GM18870 (cell line): Measurements from ENCODE around the gene C4A.
"Not testable (repeated sequence)": the region's sequence is repeated elsewhere in the genome, so short reads cannot be mapped to it uniquely, and the experiment has no call there.

Source experiments
- ATAC-seq: cut with Tn5 transposase; IDR thresholded peaks from one replicate; pipeline ENCODE4 v1.9.1; 2021; ENCODE audit warnings: moderate library complexity; ENCODE audit not compliant: unreplicated experiment

The C4A gene

DNA sequence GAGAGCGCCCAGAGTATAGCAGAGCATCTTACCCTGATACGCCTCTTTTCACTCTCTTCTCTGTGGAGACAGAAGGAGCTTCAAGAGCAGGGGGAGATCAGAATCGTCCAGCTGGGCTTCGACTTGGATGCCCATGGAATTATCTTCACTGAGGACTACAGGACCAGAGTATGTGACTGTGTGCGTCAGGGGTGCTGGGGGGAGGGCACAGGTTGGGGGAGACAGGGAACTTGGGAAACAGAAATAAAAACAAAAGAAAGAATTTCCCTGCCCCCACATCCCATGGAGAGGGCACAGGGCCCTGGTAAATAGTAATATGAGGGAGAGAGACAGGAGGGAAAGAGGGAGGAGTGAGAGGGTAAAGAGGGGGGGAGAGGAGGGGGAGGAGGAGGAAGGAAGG is 3.0 kb upstream of the C4A start:
- no peak for ATAC-seq

DNA sequence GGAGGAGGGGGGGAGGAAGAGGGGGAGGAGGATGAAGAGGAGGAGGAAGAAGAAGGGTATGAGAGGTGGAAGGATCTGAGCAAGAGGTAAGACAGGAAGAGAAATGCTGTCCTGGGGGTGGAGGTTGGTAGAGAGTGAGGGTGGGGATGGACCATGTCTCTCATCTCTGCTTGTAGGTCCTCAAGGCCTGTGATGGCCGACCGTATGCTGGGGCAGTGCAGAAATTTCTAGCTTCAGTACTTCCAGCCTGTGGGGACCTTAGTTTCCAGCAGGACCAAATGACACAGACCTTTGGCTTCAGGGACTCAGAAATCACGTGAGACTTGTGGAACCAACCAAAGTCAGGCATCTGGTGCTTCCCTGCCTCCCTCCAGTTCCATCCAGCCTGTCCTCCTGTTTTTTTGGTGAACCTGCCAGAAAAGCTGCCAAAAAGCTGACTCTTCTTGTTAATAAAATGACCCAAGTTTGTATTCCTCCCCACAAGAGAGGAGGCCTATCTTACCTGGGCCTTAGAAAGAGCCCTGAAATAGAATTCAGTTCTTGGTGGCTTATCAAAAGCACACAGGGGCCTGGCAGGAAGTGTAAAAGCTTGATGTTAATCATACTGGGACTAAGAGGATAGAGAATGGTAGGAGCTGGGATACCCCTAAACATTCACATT is 2.5 kb upstream of the C4A start:
- ATAC-seq, result no peak

DNA sequence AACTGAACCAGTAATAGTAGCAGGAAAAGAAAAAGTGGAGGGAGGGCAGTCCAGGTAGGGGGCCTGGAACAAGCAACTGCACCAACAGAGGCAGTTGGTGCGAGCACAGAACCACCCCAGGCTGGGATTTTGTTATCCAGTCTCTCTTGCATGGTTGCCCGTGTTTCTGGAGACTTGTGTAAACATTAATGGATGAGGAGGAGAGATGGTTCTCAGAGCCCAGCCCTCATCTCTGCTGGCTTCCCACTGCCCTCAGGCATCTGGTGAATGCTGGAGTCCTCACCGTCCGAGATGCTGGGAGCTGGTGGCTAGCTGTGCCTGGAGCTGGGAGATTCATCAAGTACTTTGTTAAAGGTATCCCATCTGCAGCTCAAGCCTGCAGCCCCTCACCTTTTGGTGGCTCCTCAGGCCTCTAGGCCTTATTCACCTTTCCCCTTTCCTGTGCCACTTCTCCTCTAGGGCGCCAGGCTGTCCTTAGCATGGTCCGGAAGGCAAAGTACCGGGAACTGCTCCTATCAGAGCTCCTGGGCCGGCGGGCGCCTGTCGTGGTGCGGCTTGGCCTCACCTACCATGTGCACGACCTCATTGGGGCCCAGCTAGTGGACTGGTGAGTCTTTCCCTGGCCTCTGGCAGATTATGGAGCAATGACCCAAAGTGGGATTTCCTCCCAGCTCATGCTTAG is 1.5 kb upstream of the C4A start:
- not testable (repeated sequence) for ATAC-seq

DNA sequence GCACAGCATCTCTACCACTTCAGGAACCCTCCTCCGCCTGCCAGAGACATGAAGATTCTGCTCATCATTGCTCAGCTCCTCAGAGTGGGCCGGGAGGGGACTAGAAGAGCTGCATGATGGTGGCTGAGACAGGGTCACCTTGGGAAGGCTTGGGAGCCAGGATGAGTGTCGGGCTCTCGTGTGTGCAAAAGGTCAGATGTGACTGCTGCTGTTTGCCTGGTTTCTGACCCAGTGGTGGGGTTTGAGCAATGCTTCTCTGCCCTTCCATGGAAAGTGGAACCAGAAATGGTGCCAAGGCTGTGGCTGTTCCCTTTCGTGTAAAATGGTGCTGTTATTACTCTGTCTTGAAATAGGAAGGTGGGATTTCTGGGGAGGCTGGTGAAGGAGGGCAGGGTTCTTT is 859 bp upstream of the C4A start:
- not testable (repeated sequence) for ATAC-seq

DNA sequence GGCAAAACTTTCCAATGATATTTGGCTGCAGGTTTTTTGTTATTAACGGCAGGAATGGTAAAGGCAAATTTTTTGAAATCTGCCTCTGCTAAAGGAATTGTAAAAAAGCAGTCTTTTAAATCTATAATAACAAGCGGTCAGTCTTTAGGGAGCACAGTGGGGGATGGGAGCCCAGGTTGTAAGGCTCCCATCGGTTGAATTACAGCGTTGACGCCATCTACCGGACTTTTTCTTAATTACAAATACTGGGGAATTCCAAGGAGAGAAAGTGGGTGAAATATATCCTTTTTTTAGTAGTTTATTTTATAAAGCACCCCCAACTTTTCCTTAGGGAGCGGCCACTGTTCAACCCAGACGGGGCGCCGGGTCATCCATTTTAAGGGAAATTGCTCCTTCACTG is 7.5 kb downstream of the C4A start:
- not testable (repeated sequence) for ATAC-seq

DNA sequence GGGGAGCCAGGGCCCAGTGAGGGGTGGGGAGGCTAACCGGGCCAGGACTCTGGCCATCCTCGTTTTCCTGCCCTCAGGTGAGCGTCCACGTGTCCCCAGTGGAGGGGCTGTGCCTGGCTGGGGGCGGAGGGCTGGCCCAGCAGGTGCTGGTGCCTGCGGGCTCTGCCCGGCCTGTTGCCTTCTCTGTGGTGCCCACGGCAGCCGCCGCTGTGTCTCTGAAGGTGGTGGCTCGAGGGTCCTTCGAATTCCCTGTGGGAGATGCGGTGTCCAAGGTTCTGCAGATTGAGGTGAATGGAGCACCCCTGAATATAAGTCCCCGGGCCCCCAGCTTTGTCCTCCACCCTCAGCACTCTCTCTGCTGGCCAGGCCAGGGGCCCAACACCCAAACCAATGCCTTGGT is 12.6 kb downstream of the C4A start:
- ATAC-seq, result not testable (repeated sequence)

DNA sequence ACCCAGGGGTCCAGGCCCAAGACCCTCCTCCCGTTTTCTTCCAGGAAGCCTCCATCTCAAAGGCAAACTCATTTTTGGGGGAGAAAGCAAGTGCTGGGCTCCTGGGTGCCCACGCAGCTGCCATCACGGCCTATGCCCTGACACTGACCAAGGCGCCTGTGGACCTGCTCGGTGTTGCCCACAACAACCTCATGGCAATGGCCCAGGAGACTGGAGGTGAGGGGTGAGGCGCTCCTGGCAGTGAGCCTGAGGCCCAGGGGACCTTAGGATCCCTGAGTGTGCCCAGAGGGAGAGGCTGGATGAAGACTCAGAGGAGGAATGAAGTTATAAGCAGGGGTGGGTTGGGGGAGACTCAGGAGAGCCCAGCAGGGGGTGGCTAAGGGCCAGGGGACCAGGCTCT is 14.5 kb downstream of the C4A start:
- ATAC-seq, result not testable (repeated sequence)

DNA sequence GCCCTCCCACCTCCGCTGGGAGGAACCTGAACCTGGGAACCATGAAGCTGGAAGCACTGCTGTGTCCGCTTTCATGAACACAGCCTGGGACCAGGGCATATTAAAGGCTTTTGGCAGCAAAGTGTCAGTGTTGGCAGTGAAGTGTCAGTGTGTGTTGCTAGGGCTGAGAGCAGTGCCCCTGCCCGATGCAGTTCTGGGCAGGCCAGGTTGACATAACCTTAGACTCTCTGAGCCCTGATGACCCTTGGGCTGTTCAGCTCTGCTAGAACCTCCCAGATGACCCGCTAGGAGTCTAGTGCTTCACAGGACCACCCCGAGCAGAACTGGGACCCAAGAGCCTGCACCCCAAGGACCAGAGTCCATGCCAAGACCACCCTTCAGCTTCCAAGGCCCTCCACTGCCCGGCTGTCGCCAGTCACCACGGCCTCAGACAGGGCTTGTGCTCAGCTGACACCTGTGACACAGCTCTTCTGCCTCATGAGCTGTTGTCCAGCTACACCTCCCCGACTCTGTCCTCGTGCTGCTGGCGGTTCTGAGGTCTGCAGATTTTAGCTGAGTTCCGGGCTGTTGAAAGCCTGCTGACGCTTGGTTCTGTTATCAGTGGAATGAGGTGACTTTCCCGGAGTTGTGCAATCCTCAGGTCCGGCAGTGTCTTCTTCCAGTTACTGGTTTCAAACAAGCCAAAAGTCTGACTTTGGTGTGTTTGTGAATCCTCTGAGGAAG is 20.9 kb downstream of the C4A start:
- ATAC-seq, result not testable (repeated sequence)

DNA sequence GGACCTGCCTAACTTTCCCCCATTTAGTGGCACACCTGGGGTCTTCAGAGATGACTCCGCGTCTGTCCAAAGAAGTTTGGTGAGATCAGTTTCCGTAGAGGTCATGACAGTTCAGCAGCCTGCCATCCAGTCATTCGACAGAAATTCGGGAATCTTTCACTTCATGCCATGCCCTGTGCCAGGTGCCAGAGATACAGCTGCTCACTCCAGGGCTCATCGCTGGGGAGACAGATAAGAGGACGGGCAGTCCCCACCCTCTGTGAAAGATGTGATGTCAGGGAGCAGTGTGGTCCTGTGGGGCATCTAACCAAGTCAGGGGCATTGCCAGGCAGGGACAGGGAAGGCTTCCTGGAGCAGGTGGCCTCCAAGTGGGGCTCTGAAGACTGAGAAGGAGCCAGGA is 21.4 kb downstream of the C4A start:
- ATAC-seq, result not testable (repeated sequence)

DNA sequence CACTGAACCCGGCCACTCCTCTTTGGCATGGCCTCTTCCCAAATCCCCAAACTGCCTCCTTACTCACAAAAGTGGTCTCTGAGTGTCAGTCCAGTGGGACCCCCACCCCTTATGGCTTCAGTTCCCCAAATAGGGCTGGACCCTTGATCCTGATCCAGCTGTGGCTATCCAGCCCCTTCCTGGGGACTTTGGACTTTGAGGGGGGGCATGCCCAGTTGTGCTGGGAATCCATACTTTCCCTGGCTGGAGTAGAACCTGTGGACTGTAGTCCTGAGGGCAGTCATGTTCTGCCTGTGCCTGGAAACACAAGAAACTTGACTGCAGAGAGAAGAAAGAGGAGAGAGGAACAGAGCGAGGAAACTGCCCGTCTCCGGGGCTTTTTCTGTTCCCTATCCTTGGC is 22.5 kb downstream of the C4A start:
- not testable (repeated sequence) for ATAC-seq

DNA sequence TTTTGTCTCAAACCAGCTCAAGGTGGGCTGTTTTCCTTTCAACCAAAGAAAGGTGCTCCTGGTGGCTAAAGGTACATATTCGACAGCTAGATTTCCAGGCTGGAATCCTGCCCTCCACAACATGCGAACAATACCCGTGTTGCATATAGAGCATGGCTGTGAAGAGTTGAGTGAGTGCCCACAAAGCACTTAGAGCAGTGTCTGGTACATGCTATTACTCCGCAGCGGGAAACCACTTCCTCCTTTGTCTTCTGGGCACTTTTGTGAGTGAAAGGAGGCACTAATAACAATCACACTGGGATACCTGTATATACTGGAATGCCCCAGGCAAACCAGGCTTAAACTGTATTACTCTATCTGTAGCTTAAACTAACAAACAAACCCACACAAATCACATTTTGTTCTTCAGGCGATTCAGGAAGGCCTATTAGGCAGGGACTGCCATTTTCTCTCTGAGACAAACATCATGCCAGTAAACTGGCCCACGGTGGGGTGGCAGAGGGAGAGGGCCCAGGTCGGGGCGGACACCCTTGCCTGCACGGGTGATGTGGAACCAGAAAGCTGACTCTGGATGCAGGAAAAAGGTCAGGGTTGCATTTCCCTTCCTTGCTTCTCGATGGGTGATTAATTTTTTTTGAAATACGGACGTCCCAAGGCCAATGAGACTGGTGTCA is 23.1 kb downstream of the C4A start:
- not testable (repeated sequence) for ATAC-seq

DNA sequence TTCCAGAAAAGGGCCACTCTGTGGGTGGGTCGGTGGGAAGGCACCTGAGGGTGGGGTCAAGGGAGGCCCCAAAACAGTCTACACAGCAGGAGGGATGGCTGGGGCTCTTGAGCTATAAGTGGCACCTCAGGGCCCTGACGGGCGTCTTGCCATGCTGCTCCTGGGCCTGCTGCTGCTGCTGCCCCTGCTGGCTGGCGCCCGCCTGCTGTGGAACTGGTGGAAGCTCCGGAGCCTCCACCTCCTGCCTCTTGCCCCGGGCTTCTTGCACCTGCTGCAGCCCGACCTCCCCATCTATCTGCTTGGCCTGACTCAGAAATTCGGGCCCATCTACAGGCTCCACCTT is 23.7 kb downstream of the C4A start:
- ATAC-seq, result not testable (repeated sequence)

DNA sequence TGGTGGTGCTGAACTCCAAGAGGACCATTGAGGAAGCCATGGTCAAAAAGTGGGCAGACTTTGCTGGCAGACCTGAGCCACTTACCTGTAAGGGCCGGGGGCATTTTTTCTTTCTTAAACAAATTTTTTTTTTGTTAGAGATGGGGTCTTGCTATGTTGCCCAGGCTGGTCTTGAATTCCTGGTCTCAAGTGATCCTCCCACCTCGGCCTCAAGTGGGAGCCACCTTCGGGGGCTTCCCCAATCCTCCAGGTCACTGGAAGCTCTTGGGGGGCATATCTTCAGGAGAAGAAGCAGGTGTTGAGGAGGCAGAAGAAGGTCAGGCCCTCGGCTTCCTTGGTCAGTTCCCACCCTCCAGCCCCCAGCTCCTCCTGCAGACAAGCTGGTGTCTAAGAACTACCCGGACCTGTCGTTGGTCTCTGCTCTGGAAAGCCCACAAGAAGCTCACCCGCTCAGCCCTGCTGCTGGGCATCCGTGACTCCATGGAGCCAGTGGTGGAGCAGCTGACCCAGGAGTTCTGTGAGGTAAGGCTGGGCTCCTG is 24.2 kb downstream of the C4A start:
- not testable (repeated sequence) for ATAC-seq

DNA sequence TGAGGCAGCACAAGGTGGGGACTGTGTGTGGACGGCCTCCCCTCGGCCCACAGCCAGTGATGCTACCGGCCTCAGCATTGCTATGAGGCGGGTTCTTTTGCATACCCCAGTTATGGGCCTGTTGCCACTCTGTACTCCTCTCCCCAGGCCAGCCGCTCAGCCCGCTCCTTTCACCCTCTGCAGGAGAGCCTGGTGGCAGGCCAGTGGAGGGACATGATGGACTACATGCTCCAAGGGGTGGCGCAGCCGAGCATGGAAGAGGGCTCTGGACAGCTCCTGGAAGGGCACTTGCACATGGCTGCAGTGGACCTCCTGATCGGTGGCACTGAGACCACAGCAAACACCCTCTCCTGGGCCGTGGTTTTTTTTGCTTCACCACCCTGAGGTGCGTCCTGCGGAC is 25.2 kb downstream of the C4A start:
- ATAC-seq, result not testable (repeated sequence)

DNA sequence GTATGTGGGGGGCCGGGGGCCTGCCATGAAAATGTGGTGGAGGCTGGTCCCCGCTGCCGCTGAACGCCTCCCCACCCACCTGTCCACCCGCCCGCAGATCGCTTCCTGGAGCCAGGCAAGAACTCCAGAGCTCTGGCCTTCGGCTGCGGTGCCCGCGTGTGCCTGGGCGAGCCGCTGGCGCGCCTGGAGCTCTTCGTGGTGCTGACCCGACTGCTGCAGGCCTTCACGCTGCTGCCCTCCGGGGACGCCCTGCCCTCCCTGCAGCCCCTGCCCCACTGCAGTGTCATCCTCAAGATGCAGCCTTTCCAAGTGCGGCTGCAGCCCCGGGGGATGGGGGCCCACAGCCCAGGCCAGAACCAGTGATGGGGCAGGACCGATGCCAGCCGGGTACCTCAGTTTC is 26.2 kb downstream of the C4A start:
- not testable (repeated sequence) for ATAC-seq

DNA sequence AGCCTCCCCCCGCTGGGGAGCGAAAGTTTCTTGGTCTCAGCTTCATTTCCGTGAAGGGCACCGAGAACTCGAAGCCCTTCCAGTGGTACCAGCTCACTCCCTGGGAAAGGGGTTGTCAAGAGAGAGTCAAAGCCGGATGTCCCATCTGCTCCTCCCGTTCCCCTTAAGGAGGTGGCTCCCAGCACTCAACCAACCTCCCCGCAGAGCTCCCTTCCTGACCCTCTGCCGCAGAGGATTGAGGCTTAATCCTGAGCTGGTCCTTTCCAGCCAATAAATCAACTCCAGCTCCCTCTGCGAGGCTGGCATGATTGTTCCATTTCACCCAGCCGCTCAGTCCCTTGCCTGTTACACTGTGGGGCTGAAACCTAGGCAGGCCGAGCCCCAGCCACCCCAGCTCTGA is 26.8 kb downstream of the C4A start:
- not testable (repeated sequence) for ATAC-seq

DNA sequence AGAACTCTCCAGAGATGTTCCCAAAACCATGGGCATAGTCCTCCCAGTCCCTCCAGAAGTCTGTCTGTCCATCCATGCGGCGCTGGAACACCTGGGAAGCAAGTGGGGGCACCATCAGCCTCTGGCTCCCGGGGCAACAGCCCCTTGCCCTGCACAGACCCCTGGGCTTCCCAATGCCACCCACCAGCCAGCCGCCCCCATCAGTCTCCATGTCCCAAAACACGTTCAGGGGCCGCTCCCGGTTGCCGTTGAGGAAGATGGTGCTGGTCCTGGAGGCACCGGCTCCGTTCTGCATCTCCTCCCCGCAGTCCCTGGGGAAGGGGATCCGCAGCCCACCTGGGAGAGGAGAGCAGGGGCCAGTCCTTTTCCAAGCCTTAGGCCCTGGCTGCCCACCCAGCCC is 27.7 kb downstream of the C4A start:
- ATAC-seq, result not testable (repeated sequence)

DNA sequence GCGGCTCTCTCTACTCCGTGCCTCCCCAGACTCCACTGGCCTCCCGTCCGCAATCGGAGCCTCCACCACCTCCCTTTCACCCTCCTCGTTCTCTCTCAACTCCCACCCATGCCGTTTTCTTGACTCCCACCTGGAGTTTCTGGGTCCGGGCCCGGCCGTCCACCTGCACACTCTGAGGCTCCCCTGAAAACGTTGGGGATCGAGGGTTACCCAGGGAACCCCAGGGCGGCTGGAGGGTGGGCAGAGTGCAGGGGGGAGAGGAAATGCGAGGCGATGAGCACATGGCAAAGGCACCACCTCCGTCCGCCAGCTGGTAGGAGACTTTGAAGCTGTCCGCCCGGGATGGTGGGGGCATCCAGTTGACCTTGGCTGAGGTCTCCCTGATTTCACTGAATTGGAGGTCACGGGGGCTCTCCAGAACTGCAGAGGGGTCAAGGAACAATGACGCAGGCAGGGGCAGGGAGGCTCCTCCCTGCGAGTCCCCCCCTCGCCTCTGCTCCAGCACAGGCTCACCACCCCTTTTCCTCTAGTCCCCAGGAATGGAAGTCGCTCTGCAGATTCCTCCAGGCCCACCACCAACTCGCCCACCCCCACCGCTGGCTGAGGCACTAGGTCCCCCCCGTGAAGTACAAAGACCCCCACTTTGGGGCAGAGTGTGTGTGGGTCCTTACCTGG is 29.1 kb downstream of the C4A start:
- ATAC-seq, result not testable (repeated sequence)

DNA sequence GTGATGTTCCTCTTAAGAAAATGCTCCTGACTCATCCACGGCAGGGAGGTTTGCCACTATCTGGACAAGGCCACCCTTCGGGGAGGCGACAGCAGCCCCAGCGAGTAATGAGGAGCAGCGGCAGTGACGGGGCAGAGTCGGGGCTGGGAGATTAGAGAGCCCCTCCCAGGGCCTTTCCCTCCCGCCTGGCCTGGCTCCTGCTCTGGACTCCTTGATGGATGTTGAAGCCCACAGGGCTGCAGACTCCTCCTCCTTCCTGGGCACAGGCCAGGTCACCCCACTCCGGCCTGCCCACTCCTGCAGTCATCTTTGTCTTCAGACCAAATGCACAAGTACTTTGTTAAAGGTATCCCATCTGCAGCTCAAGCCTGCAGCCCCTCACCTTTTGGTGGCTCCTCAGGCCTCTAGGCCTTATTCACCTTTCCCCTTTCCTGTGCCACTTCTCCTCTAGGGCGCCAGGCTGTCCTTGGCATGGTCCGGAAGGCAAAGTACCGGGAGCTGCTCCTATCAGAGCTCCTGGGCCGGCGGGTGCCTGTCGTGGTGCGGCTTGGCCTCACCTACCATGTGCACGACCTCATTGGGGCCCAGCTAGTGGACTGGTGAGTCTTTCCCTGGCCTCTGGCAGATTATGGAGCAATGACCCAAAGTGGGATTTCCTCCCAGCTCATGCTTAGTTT is 31.2 kb downstream of the C4A start:
- not testable (repeated sequence) for ATAC-seq

DNA sequence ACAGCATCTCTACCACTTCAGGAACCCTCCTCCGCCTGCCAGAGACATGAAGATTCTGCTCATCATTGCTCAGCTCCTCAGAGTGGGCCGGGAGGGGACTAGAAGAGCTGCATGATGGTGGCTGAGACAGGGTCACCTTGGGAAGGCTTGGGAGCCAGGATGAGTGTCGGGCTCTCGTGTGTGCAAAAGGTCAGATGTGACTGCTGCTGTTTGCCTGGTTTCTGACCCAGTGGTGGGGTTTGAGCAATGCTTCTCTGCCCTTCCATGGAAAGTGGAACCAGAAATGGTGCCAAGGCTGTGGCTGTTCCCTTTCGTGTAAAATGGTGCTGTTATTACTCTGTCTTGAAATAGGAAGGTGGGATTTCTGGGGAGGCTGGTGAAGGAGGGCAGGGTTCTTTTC is 31.9 kb downstream of the C4A start:
- not testable (repeated sequence) for ATAC-seq
